Neural progenitor cell (in vitro differentiated cells): ENCODE measurements around the gene HMCES. TPM values are rescaled to one million over a fixed set of nuclear protein-coding genes. Genes with fewer than 3 reads are reported as not detected.
"Not testable (repeated sequence)": the region's sequence is repeated elsewhere in the genome, so short reads cannot be mapped to it uniquely, and the experiment has no call there.

Experiments used
- DNase-seq: peaks from one replicate; pipeline ENCODE4 v3.0.0-alpha.2; 2016; ENCODE audit warnings: low spot score
- H2AFZ ChIP-seq: fragments of 200-600 bp; sonication (generic); replicated peaks from 2 replicates; pipeline ENCODE4 v1.6.1; 2016; ENCODE audit warnings: antibody characterized with exemption
- H3F3A ChIP-seq: fragments of 200-600 bp; sonication (generic); 2 replicates; pipeline ENCODE4 v1.6.1; 2016; ENCODE audit warnings: antibody characterized with exemption, low read depth
- H3K27ac ChIP-seq: fragments of 200-600 bp; sonication (generic); 2 replicates; pipeline ENCODE4 v1.5.1; 2016; ENCODE audit warnings: mild to moderate bottlenecking
- H3K27me3 ChIP-seq: fragments of 200-600 bp; sonication (generic); 2 replicates; pipeline ENCODE4 v1.6.1; 2016; ENCODE audit warnings: mild to moderate bottlenecking, moderate library complexity
- H3K36me3 ChIP-seq: fragments of 200-600 bp; sonication (generic); 2 replicates; pipeline ENCODE4 v1.5.1; 2016
- H3K4me1 ChIP-seq: fragments of 200-600 bp; sonication (generic); 2 replicates; pipeline ENCODE4 v1.6.1; 2016; ENCODE audit warnings: mixed run types
- H3K4me2 ChIP-seq: fragments of 200-600 bp; sonication (generic); 2 replicates; pipeline ENCODE4 v1.6.1; 2016
- H3K4me3 ChIP-seq: fragments of 200-600 bp; sonication (generic); 2 replicates; pipeline ENCODE4 v1.5.1; 2016
- H3K79me2 ChIP-seq: fragments of 200-600 bp; sonication (generic); 2 replicates; pipeline ENCODE4 v1.6.1; 2016; ENCODE audit warnings: low read depth
- H3K9ac ChIP-seq: fragments of 200-600 bp; sonication (generic); 2 replicates; pipeline ENCODE4 v1.6.1; 2016
- H3K9me3 ChIP-seq: fragments of 200-600 bp; sonication (generic); 2 replicates; pipeline ENCODE4 v1.5.1; 2016; ENCODE audit warnings: low read depth
- H4K20me1 ChIP-seq: fragments of 200-600 bp; sonication (generic); 2 replicates; pipeline ENCODE4 v1.6.1; 2016; ENCODE audit warnings: low read depth
- H3K27ac Mint-ChIP-seq: 3 replicates; pipeline ENCODE4 v1.8.0; 2021; ENCODE audit warnings: mixed read lengths
- H3K27me3 Mint-ChIP-seq: 2 replicates; pipeline ENCODE4 v1.8.0; 2022; ENCODE audit warnings: low read depth, mild to moderate bottlenecking, inconsistent platforms, moderate library complexity, mixed read lengths; ENCODE audit not compliant: insufficient read depth
- H3K36me3 Mint-ChIP-seq: 3 replicates; pipeline ENCODE4 v1.8.0; 2021; ENCODE audit warnings: mixed read lengths
- H3K4me1 Mint-ChIP-seq: 3 replicates; pipeline ENCODE4 v1.8.0; 2021; ENCODE audit warnings: mixed read lengths
- H3K4me3 Mint-ChIP-seq: 3 replicates; pipeline ENCODE4 v1.8.0; 2021; ENCODE audit warnings: mild to moderate bottlenecking, moderate library complexity, mixed read lengths
- H3K9me3 Mint-ChIP-seq: 3 replicates; pipeline ENCODE4 v1.8.0; 2020; ENCODE audit warnings: mixed read lengths
- EZH2 ChIP-seq: fragments of 200-600 bp; sonication (generic); IDR thresholded peaks from 2 replicates; pipeline ENCODE4 v1.6.1; 2017; ENCODE audit warnings: antibody characterized with exemption, mild to moderate bottlenecking, moderate library complexity
- EZH2phosphoT487 ChIP-seq: fragments of 200-600 bp; sonication (generic); IDR thresholded peaks from 2 replicates; pipeline ENCODE4 v1.6.1; 2017; ENCODE audit warnings: antibody characterized with exemption
- total RNA-seq: library from RNA; depleted of rRNA; stranded (reverse); fragments of >200 nt; gene quantifications from 2 replicates; pipeline ENCODE4 v1.2.3, GENCODE V29; 2015; ENCODE audit warnings: low replicate concordance
- TF ChIP-seq, protein P1 (sequence below): fragments of 200-600 bp; sonication (generic); IDR thresholded peaks from 2 replicates; pipeline ENCODE4 v1.5.1; 2017; ENCODE audit warnings: antibody characterized with exemption, mild to moderate bottlenecking

Gene HMCES
- total RNA-seq, 1 donor from 2014 or later = 25.1 TPM

DNA sequence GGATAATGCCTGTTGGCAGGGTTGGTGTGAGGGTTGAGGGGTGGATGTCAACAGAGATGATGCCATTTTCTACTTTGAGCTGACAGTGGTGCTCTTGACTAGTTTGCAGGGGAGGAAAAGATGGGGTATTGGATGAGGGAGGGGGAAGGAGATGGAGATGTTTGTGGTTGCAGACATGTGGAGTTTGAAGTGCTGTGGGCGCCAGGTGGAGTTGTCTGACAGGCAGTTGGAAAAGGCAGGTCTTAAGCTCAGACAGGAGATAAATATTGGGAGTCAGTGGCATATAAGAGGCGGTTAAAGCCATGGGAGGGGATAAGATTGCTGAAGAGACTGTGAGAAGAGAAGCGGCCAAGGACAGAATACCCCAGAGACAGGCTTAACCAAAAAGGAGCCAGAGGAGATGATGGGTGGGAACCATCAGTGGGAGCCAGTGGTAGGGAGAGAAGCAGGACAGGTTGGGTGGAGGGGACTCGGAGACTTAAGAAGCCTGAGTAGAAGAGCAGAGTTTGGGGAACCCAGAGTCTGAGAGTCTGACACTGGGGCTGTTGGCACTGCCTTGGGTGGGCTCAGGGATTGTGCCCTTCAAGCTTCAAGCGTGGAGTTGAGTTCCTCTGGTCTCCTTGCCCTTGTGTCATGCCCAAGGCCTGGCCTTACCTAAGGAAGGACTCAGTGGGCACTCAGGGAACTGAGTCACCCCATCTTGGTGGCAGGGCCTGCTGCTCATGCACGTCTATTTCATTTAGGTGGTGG lies 15.3 kb upstream of the HMCES start:
- Mint-ChIP-seq H3K9me3 (no peaks in the 10 kb centered on the region), H3K27ac (no peak overlapping the region), H3K36me3 (peaks cover 28% of the 10 kb centered on the region), H3K27me3 (no peaks in the 10 kb centered on the region), H3K4me3 (no peak overlapping the region), H3K4me1 (no peaks in the 10 kb centered on the region)
- no peak overlapping the region for H3K4me2 ChIP-seq
- no peak overlapping the region for H2AFZ ChIP-seq
- no peaks in the 10 kb centered on the region for H3K9me3 ChIP-seq
- TF ChIP-seq EZH2 (no peak), EZH2phosphoT487 (no peak)
- TF ChIP-seq, protein P1, sequence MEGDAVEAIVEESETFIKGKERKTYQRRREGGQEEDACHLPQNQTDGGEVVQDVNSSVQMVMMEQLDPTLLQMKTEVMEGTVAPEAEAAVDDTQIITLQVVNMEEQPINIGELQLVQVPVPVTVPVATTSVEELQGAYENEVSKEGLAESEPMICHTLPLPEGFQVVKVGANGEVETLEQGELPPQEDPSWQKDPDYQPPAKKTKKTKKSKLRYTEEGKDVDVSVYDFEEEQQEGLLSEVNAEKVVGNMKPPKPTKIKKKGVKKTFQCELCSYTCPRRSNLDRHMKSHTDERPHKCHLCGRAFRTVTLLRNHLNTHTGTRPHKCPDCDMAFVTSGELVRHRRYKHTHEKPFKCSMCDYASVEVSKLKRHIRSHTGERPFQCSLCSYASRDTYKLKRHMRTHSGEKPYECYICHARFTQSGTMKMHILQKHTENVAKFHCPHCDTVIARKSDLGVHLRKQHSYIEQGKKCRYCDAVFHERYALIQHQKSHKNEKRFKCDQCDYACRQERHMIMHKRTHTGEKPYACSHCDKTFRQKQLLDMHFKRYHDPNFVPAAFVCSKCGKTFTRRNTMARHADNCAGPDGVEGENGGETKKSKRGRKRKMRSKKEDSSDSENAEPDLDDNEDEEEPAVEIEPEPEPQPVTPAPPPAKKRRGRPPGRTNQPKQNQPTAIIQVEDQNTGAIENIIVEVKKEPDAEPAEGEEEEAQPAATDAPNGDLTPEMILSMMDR = no peak
- H3F3A ChIP-seq = no peaks in the 10 kb centered on the region
- H3K4me3 ChIP-seq = no peak overlapping the region
- H3K4me1 ChIP-seq = no peaks in the 10 kb centered on the region
- H3K79me2 ChIP-seq = no peaks in the 10 kb centered on the region
- no peak for DNase-seq
- H3K9ac ChIP-seq = no peak overlapping the region
- no peaks in the 10 kb centered on the region for H3K36me3 ChIP-seq
- no peaks in the 10 kb centered on the region for H4K20me1 ChIP-seq
- H3K27ac ChIP-seq = no peak overlapping the region
- no peaks in the 10 kb centered on the region for H3K27me3 ChIP-seq

DNA sequence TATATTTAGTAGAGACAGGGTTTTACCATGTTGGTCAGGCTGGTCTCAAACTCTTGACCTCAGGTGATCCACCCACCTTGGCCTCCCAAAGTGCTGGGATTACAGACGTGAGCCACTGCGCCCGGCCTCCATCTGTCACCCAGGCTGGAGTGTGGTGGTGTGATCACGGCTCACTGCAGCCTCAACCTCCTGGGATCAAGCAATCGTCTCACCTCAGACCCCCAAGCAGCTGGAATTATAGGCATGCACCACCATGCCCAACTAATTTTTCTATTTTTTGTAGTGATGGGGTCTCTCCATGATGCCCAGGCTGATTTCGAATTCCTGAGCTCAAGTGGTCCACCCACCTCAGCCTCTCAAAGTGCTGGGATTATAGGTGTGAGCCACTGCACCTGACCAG lies 13.7 kb upstream of the HMCES start:
- not testable (repeated sequence) for H3K4me3 Mint-ChIP-seq, H3K4me1 ChIP-seq, H3K9me3 ChIP-seq, H3K4me3 ChIP-seq, H3K36me3 ChIP-seq, H3K9me3 Mint-ChIP-seq, H3F3A ChIP-seq, H2AFZ ChIP-seq, H3K27me3 Mint-ChIP-seq, H3K4me2 ChIP-seq, DNase-seq, H3K27me3 ChIP-seq, H3K27ac ChIP-seq, H3K79me2 ChIP-seq, H3K9ac ChIP-seq, H4K20me1 ChIP-seq, H3K27ac Mint-ChIP-seq, H3K4me1 Mint-ChIP-seq
- peaks cover 34% of the 10 kb centered on the region for H3K36me3 Mint-ChIP-seq

DNA sequence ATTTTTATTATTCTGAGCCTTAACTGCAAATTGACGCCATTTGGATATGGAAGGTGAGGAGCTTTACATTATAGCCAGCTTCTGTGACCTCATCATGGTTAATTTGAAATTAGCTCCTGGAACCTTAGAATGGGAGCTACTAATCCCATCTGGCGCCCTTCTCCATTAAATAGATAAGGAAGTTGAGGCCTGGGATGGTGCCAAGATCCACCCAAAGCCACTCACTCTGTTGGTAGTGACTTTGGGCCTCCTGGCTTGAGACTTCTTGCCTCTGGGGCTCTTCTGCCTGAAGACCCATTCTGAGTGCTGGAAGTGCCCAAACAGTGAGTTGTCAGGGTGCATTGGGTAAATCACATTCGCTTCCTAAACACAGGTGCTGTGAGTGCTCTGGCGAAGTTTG lies 12.0 kb upstream of the HMCES start:
- no peak overlapping the region for H3K27ac Mint-ChIP-seq
- Histone ChIP-seq H3K9ac (no peak overlapping the region), H4K20me1 (no peaks in the 10 kb centered on the region), H3K4me3 (no peak overlapping the region), H3K79me2 (no peaks in the 10 kb centered on the region), H3K4me2 (no peak overlapping the region), H3F3A (no peaks in the 10 kb centered on the region), H3K4me1 (no peaks in the 10 kb centered on the region), H3K9me3 (no peaks in the 10 kb centered on the region), H3K27me3 (no peaks in the 10 kb centered on the region), H3K36me3 (no peaks in the 10 kb centered on the region), H2AFZ (no peak overlapping the region), H3K27ac (no peak overlapping the region)
- H3K9me3 Mint-ChIP-seq = no peaks in the 10 kb centered on the region
- no peak for DNase-seq
- no peak overlapping the region for H3K4me3 Mint-ChIP-seq
- TF ChIP-seq, protein P1 = no peak
- no peak for TF ChIP-seq EZH2phosphoT487
- no peak for TF ChIP-seq EZH2
- H3K27me3 Mint-ChIP-seq = peaks cover 2% of the 10 kb centered on the region
- peaks cover 41% of the 10 kb centered on the region for H3K36me3 Mint-ChIP-seq
- no peaks in the 10 kb centered on the region for H3K4me1 Mint-ChIP-seq

DNA sequence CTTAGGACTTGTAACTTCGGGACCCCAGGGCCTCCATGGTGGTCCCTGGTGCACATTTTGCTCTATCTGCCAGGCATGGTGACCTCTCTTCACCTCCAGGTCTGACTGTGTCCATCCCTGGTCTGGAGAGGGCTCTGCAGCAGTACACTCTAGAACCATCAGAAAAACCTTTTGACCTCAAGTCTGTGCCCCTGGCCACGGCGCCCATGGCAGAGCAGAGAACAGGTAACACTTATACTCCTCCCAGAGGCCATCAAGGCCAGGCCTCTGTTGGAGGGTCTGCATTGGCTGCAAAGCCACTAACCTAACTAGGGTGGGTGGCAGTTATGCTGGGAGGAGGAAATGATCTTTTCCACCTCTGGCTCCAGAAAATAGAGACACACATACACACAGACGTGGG lies 10.3 kb upstream of the HMCES start:
- TF ChIP-seq EZH2 = no peak
- no peak for TF ChIP-seq EZH2phosphoT487
- TF ChIP-seq, protein P1 = no peak
- H3K79me2 ChIP-seq = no peaks in the 10 kb centered on the region
- Mint-ChIP-seq H3K4me1 (no peaks in the 10 kb centered on the region), H3K9me3 (no peaks in the 10 kb centered on the region), H3K27me3 (peaks cover 2% of the 10 kb centered on the region), H3K4me3 (no peak overlapping the region), H3K27ac (no peak overlapping the region), H3K36me3 (peaks cover 34% of the 10 kb centered on the region)
- H4K20me1 ChIP-seq = no peaks in the 10 kb centered on the region
- no peaks in the 10 kb centered on the region for H3K4me1 ChIP-seq
- H3K4me2 ChIP-seq = no peak overlapping the region
- peaks cover 3% of the 10 kb centered on the region for H3K36me3 ChIP-seq
- no peaks in the 10 kb centered on the region for H3F3A ChIP-seq
- H3K27me3 ChIP-seq = no peaks in the 10 kb centered on the region
- no peak overlapping the region for H3K9ac ChIP-seq
- no peak overlapping the region for H3K4me3 ChIP-seq
- no peak overlapping the region for H3K27ac ChIP-seq
- no peak for DNase-seq
- H2AFZ ChIP-seq = no peak overlapping the region
- no peaks in the 10 kb centered on the region for H3K9me3 ChIP-seq
